ENCODE data around the gene SCGB3A1. TPM values are rescaled to one million over a fixed set of nuclear protein-coding genes. Genes with fewer than 3 reads are reported as not detected.

The SCGB3A1 gene
- total and polyA plus RNA-seq, 2 of the 4 experiments (the other 2 are of a cell fraction) = not detected

GRCh38 chr5:180583738-180584137 lies 7.6 kb downstream of the SCGB3A1 start:
- no peaks in the 10 kb centered on the region for H3K4me1 ChIP-seq (ENCODE audit: control insufficient read depth, insufficient read depth, low read length)
- dilution Hi-C loops (cut with HindIII; ENCODE audit: low sequenced_read_pairs, unreplicated experiment) (no loop called here), in situ Hi-C loops (cut with MboI; ENCODE audit: low sequenced_read_pairs) (no loop called here), intact Hi-C loops (cut with micrococcal nuclease) (no loop called here)
- H2AFZ ChIP-seq (replicated peaks; ENCODE audit: low read length, poor library complexity) = no peak overlapping the region
- no peak overlapping the region for H3K27ac ChIP-seq (ENCODE audit: insufficient read depth, low read length)
- ChIA-PET CTCF (interaction anchor here (1.1 kb wide), 1 partner anchor 14 kb away, joined by 3 read pairs; no protein-coding TSS in a partner anchor), POLR2A (ENCODE audit: unreplicated experiment) (no interaction called here)
- H4K5ac ChIP-seq (ENCODE audit: low read depth, low read length) = no peak overlapping the region
- no peak overlapping the region for H4K91ac ChIP-seq (ENCODE audit: insufficient read depth, low read depth, low read length)
- no peaks in the 10 kb centered on the region for H3K79me1 ChIP-seq (ENCODE audit: low read depth in 1 of 2, low read length in 2 of 2)
- no peak overlapping the region for H4K8ac ChIP-seq (ENCODE audit: low read depth in 2 of 2, low read length in 2 of 2)
- H2BK120ac ChIP-seq (ENCODE audit: low read depth, low read length) = no peak overlapping the region
- no peaks in the 10 kb centered on the region for H3K9me3 ChIP-seq (ENCODE audit: control insufficient read depth, insufficient read depth, low read length)
- no peak overlapping the region for H3K23ac ChIP-seq (ENCODE audit: low read depth, low read length)
- H3K4me2 ChIP-seq (ENCODE audit: low read depth, low read length) = no peak overlapping the region
- no peak overlapping the region for H3K9ac ChIP-seq (ENCODE audit: low read depth, low read length)
- H3K9me1 ChIP-seq (ENCODE audit: insufficient read depth, low read length) = no peaks in the 10 kb centered on the region
- no peak overlapping the region for H3K14ac ChIP-seq (replicated peaks; ENCODE audit: low read depth, low read length)
- H4K20me1 ChIP-seq (ENCODE audit: insufficient read depth, low read length) = no peaks in the 10 kb centered on the region
- H3K4ac ChIP-seq (ENCODE audit: low read depth, low read length) = no peak overlapping the region
- no peak overlapping the region for H2AK5ac ChIP-seq (ENCODE audit: low read depth, low read length)
- no peaks in the 10 kb centered on the region for H3K36me3 ChIP-seq (ENCODE audit: control insufficient read depth, insufficient read depth, low read length)
- no TSS peak for BruUV-seq (replicated peaks)
- no peak overlapping the region for H3K4me3 ChIP-seq (ENCODE audit: insufficient read depth, low read depth, low read length)
- H2BK5ac ChIP-seq (ENCODE audit: low read depth, low read length, poor library complexity, severe bottlenecking) = no peak overlapping the region
- no peak overlapping the region for H2BK20ac ChIP-seq (ENCODE audit: low read depth, low read length)
- H2AK9ac ChIP-seq (replicated peaks; ENCODE audit: low read depth, low read length, poor library complexity) = no peak overlapping the region
- H3K56ac ChIP-seq (ENCODE audit: extremely low read depth, insufficient read depth, low read length) = no peak overlapping the region
- H3K18ac ChIP-seq (ENCODE audit: low read depth, low read length) = no peak overlapping the region
- DNase-seq (no peak), ATAC-seq (ENCODE audit: low read depth) (no peak)
- no peak for TF ChIP-seq POLR2A (IDR thresholded peaks at IDR 0.05; ENCODE audit: low read depth, low read length)
- no peak for TF ChIP-seq RCOR1 (IDR thresholded peaks at IDR 0.05; ENCODE audit: insufficient replicate concordance, low read length)
- no peak for TF ChIP-seq MAFK (IDR thresholded peaks at IDR 0.05; ENCODE audit: low read depth, low read length)
- no peak for TF ChIP-seq RFX5 (IDR thresholded peaks at IDR 0.05; ENCODE audit: low read depth, low read length)
- no peak for TF ChIP-seq BHLHE40 (IDR thresholded peaks at IDR 0.05; ENCODE audit: low read depth, low read length)
- no peak for TF ChIP-seq SMC3 (IDR thresholded peaks at IDR 0.05; ENCODE audit: low read depth, low read length)
- TF ChIP-seq RAD21 (IDR thresholded peaks at IDR 0.05; ENCODE audit: low read length) = no peak
- TF ChIP-seq NFE2L2 (IDR thresholded peaks at IDR 0.05; ENCODE audit: low read depth, low read length) = no peak
- TF ChIP-seq CHD1 (IDR thresholded peaks at IDR 0.05; ENCODE audit: low read depth, low read length) = no peak
- TF ChIP-seq CTCF (conservative IDR thresholded peaks at IDR 0.05; ENCODE audit: low read depth, low read length) = no peak
- no peak for TF ChIP-seq MXI1 (IDR thresholded peaks at IDR 0.05; ENCODE audit: borderline replicate concordance, low read depth, low read length)
- no peak for TF ChIP-seq CEBPB (IDR thresholded peaks at IDR 0.05; ENCODE audit: low read depth, low read length)
- no peak for TF ChIP-seq FOS (IDR thresholded peaks at IDR 0.05; ENCODE audit: low read depth, low read length)
- TF ChIP-seq USF2 (IDR thresholded peaks at IDR 0.05; ENCODE audit: low read depth, low read length) = no peak
- no peak for TF ChIP-seq ELK1 (IDR thresholded peaks at IDR 0.05; ENCODE audit: borderline replicate concordance, low read depth, low read length)
- H2BK15ac ChIP-seq (ENCODE audit: low read depth, low read length) = no peak overlapping the region
- peaks cover 6% of the 10 kb centered on the region for H3K27me3 ChIP-seq (ENCODE audit: control insufficient read depth, insufficient read depth, low read length)
- no CpG with 5 or more reads among the region's 2 CpGs for WGBS, 2 experiments (ENCODE audit: extremely low coverage in 2 of 2, insufficient read length in 1 of 2)
